SK-N-SH treated with all-trans-retinoic acid at 6 μM for 48 hours (cell line): ENCODE measurements around the gene PROCA1.

Source experiments
- ATAC-seq: fragments of 200-7000 bp; cut with Tn5 transposase; 3 replicates; pipeline ENCODE4 v1.9.1; 2020; ENCODE audit warnings: mild to moderate bottlenecking, moderate library complexity
- CSDC2 ChIP-seq: fragments of 250-450 bp; sonication (Bioruptor Pico); IDR thresholded peaks from 2 replicates; pipeline ENCODE4 v1.5.0; 2020; ENCODE audit warnings: mild to moderate bottlenecking, moderate library complexity
- GLIS3 ChIP-seq: fragments of 250-450 bp; sonication (Bioruptor Pico); IDR thresholded peaks from 2 replicates; pipeline ENCODE4 v1.5.0; 2020; ENCODE audit warnings: mild to moderate bottlenecking, moderate library complexity
- SNAI2 ChIP-seq: fragments of 250-450 bp; sonication (Bioruptor Pico); IDR thresholded peaks from 2 replicates; pipeline ENCODE4 v1.5.0; 2020; ENCODE audit warnings: mild to moderate bottlenecking, moderate library complexity
- TOX ChIP-seq: fragments of 250-450 bp; sonication (Bioruptor Pico); IDR thresholded peaks from 2 replicates; pipeline ENCODE4 v1.8.0; 2021; ENCODE audit warnings: mild to moderate bottlenecking, moderate library complexity, borderline replicate concordance
- ZFP30 ChIP-seq: fragments of 450-650 bp; formaldehyde crosslinking; IDR thresholded peaks from 2 replicates; pipeline ENCODE4 v1.5.0; 2022; ENCODE audit warnings: mild to moderate bottlenecking, moderate library complexity

PROCA1 gene

DNA sequence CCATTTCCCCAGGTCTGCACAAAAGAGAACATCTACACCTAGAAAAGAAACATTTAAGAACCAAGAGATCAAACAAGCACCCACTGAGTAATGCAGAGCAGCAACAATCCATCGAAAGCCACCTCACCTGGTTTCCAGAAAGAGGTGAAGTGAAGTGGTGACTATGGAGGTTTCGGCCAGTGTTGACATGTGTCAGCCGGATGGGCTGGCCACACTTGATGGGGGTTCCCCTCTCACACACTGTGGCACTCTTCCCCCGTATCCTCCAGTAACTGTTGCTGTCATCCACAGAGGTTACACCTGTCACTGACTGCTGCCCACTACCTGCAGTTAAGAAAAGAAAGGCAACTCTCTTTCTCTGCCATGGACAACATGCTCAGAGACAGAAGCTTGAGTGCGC is 56.5 kb downstream of the PROCA1 start:
- ATAC-seq: no peak

More for the DNA sequence above, 56.5 kb downstream of the PROCA1 start:
- TF ChIP-seq CSDC2: no peak
- TF ChIP-seq SNAI2 (CRISPR knock-in tag): no peak
- no peak for TF ChIP-seq GLIS3 (CRISPR knock-in tag)
- no peak for TF ChIP-seq TOX (CRISPR knock-in tag)
- TF ChIP-seq ZFP30 (CRISPR knock-in tag): no peak
- TF ChIP-seq, all 23 proteins: peak for 0
